Fibroblast of skin of abdomen (primary cell): ENCODE data around the gene KRT2.

Experiments
- DNase-seq: peaks from one replicate; pipeline ENCODE4 v3.0.0-alpha.2; 2013

The KRT2 gene

DNA sequence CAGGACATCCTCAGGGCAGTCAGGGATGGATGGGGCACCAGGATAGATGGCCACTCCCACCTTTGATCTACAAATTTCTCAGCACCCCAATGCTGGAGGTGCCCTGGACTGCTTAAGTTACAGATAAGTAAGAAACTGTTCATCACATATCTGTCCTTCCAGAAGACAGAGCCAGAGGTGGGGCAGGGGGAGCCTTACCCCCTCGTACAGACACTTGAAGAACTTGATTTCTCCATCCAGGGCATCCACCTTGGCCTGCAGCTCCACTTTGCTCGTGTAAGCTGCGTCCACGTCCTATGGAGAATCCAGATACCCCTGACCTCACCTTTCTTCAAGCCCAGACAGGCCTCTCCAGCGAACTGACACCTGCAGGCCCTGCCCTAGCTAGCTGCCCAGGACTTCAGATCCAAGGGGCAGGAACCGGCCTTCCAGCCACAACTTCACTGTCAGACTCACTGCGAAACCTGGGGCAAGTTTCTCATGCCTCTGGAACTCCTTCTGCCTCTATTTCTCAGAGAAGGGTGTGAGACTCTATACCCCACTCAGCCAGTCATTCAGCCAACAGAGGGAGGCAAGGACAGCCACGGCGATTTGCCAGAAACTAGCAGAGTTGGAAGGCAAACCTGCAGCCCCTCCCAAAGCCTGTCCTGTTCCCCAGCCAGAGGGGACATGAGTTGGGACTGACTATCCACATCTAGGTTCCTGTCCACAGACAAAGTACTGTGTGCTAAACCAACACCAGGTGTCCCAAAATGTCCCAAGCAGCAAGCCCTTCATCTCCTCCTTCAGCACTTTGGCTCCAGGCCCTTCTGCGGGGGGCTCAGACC lies 37.4 kb downstream of the KRT2 start:
- DNase-seq: no peak

DNA sequence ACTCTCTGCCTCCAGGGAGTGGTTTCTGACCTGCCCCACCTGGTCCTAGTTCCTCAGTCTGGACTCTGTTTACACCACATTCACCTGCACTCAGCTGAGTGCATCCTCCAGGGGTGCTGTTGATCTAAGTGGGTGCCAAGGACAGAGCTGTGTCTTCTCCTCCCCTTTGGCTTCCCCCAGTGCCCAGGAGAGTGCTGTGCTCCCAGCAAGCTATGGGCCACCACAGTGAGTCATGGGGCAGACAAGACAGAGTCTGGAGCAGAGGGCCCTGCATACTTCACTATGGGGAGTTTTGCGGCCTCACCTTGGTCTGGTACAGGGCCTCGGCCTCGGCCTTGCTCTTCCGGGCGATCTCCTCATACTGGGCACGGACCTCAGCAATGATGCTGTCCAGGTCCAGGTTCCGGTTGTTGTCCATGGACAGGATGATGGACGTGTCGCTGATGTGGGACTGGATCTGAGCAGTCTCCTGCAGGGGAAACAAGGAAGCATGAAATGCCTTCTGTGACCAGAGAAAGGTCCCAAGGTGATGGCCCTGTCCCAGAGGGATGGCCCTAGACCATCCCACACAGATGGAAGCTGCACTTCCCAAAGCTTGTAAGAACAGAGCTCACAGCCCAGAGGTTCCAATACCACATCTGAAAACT lies 38.5 kb downstream of the KRT2 start:
- no peak for DNase-seq

DNA sequence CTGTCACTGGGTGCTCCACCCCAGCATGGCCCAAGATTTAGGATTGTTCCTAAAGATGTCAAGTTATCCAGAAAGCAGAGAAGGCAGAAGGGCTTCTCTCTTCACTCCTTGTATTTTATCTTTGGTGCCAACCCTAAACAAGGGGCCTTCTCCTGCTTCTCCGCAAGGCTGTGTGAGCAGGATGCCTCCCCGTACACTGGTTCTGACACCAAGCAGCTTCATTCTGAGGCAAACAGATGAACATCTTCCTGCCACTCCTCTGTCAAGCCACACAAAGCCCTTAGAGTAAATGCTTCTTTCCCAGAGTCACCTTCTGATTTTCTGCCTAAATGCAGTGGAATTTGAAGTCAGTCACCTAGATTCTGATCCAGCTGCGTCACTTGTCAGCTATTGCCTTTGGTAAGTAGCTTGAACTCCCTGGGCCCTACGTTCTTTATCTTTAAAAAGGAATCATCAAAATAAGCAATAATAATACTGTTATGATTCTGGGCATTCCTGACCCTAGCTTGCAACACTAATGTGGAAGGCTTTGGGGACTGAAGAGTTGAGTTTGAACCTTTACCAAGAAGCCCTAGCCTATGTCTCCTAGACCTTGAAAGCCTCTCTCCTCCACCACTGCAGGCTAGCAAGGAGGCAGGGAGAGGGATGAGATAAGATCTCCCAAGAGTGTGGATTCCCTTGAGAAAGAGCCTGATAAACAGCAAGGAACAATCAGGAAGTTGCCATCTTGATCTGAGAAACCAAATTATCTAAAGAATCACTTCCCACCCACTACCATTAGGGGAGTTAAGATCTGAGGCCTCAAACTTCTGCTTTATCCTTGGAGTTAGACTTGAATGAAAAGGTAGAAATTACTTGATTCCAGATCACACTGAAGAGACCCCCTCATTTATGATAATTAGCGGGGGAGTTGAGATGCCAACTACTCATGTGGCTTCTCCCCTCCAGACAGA lies 39.3 kb downstream of the KRT2 start:
- DNase-seq: no peak

DNA sequence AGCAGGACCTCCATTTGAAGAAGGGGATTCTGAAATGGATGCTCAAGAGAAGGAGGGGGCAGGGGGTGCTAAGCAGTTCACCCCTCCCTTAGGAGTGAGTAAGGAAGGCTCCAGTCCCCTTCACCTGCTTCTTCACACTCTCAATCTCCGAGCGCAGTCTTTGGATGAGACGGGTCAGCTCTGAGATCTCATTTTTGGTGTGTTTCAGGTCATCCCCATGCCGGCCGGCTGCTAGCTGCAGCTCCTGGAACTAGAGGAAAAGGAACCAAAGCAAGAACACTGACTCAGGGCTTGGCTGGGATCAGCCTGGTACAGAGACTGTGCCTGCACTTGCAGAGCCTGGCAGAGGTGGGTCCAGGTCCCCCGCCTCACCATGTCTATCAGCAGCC lies 40.9 kb downstream of the KRT2 start:
- DNase-seq: no peak

DNA sequence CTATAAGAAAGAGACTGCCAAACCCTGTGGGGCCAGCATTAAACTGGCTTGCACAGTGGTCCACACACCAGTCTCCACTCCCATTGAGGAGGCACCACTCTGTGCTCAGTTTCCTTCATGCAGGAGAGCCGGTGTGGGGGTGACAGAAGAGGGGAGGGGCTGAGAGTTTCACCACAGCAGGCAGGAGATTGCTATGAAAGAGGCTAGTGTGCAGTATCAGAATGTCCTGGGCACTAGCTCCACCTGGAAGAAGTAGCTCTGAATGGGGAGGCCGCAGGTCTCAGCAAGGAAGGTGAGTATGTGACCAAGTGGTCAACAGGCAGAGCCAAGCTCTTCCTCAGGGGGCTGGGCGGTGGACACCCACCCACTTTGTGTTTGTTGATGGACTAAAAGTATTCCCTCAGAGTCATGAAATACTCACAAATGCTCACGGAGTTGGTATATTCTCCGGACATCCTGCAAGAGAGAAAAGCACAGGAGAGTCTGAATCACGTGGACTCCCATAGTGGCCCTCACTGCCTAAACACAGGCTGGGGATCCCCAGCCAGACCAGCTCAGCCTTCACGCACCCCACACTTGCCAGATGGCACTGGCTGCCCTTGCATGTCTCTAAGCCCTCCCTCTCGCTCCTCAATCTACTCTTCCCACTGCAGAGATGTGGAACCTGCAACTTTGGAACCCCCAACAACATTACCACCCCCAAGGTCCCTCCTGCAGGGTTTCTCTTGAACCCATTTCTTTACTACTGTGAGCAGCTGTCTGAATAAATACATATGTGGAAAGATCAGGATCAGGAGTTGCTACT lies 43.0 kb downstream of the KRT2 start:
- DNase-seq: no peak

DNA sequence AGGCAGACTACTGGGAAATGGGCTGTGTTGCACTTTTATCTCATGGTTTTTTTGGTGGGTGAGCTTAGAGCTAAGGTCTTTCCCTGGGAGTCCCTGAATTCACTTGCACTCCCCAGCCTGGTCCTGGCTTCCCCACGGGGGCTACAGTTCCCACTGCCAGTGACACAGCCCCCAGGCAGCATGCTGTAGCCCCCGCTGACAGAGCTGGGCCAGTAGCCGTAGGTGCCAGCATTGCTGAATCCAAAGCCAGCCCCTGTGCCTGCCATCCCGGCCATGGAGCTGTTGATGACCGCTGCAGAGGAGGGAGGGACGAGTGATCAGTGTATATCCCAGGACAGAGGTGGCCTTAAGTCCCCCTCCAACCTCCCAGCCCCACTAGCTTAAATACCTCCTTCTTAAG lies 43.9 kb downstream of the KRT2 start:
- DNase-seq: no peak

DNA sequence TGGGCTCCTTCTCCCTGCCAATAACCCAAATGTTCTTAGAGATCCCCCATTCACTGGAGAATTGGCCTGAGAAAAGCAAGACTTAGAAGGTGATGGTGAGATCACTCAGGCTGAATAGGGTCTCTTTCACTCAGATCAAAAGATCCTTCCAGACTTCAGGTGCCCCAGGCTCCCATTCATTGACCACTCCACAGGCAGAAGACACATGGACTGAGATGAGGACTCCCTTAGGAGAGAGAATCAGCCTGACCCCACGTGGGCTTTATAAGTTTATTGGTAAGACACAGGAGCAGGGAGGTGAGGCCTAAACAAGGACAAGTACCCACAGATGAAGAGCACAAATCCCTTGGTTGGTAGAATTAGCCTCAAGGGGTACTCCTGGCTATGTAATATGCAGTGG lies 44.7 kb downstream of the KRT2 start:
- no peak for DNase-seq

DNA sequence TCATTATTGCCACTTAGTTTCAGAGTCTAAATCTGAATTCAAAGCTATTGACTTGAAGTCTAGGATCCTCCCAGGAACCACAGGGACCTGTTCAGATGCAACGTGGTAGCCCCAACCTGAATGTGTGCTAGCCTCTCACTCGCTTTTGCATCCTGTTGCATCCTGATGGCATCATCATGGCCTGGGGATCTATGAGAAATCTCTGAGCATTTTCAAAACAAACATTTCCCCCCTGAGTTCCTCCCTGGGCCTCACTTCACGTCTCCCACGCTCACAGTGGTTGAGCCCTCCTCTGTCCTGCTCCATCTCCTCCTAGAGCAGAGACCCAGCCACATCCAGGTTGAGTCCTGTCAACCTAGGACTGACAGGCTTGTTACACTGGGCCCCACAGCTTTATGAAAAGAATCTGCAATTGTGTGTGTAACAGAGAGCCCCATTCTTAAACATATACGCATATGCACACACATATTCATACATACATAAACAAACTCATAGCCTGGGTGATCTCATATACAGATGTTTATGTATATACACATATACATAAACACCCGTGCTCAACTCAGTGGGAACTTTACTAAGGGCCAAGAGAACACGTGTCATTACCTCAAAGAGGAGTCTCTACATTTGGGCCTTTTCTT lies 45.3 kb downstream of the KRT2 start:
- no peak for DNase-seq

DNA sequence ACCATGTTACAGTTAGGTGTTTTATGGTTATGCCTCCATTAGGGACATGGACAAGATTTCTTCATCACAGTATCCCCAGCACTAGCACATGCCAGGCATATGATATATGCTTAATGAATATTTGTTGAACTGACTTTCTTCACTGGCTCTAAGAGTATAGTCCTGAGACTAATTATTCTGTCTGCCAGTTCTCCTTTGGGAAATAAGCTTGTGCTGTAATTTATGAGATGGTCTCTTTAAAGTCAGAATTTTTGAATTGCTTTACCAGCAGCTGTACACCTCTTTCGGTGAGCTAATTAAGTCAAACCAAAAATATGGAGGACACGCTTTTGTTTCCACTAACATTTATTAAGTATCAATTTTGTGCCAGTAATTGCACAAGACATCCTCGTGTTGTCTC lies 45.9 kb downstream of the KRT2 start:
- no peak for DNase-seq

DNA sequence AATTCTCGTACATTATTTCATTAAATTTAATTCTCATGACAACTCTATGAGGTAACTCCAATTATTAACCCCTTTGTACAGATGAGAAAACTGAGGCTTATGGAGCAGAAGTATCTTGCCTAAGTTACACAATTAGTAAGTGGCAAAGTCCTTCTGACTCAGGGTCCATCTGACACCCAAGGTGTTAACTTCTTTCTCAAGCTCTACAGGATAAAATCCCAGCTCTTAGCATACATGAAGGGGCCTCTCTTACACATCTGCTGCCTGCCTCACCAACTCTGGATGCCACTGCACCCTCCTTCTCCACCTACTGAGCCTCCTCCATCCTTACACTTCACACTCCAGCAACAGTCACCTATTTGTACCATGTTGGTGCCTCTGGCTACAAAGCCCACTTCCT lies 46.5 kb downstream of the KRT2 start:
- DNase-seq: no peak

DNA sequence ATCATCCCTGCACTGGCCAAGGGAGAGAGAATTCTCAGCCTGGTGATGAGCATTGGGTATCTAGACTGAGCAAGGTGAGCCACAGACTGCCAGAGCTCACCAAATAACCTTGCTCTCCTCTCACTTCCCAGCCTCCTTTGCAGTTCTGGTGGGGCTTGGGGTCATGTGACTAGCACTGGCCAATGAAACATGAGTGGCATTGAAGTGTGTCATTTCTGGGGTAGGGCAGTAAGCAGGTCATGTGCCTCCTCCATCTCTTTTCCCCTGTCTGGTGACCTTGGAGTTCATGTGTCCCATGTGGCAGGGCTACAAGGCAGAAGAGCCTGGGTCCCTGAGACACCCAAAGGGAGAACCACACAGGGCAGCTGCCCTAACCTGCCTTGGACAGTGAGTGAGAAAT lies 47.2 kb downstream of the KRT2 start:
- DNase-seq: no peak

DNA sequence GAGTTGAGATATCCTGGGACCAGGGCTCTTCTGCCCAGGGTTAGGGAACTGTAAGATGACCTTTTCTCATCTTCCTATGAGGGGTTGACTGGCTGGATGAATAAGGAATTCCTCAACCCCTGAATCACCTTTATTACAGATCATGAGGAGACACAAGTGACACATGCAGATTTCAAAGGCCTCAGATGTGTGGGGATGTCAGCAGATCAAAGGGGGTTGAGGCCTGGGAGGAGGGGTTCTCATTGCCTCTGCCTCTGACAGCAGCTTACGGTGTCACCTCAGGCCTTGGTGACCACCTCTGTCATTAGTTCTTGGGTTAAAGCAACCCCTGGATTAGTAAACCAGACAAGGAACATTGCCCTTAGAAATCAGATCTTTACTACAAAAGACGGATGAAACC lies 48.7 kb downstream of the KRT2 start:
- DNase-seq: peak; percentile 1

DNA sequence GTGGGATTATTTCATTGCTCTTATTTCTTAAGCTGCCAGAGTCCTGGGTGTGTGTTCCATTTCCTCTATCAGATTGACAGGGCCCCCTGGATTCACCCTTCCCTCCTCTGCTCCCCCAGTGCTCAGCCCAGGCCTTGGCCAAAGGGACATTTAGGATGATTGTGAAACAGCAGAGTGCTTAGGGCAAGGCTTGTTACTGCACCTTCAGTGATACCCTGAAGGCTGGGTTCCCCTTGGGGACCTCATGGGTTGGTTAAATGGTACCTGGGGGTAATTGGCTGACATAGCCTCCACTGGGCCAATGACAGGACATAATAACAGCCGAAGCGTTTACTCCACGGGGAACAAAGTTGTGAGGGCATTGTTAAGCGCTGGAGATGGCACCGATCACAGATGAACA lies 49.5 kb downstream of the KRT2 start:
- no peak for DNase-seq

DNA sequence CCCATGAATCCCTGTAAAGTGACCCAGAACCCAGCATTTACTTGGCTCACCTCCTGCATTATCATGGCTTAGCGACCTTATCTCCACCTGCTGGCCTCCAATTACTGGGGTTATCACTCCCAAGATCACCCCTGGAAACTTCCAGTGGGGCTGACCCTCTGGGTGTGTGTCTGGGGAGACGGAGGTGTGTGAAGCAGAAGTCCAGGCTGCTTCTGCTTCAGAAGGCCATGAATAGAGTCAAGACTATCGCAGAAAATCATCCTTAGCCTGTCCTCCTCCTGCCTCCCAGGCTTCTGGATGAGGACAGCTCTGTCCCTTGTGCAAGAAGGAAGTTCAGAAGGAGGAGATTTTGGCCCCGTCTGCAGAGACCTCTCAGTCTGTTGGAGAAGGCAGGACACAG lies 50.3 kb downstream of the KRT2 start:
- no peak for DNase-seq

DNA sequence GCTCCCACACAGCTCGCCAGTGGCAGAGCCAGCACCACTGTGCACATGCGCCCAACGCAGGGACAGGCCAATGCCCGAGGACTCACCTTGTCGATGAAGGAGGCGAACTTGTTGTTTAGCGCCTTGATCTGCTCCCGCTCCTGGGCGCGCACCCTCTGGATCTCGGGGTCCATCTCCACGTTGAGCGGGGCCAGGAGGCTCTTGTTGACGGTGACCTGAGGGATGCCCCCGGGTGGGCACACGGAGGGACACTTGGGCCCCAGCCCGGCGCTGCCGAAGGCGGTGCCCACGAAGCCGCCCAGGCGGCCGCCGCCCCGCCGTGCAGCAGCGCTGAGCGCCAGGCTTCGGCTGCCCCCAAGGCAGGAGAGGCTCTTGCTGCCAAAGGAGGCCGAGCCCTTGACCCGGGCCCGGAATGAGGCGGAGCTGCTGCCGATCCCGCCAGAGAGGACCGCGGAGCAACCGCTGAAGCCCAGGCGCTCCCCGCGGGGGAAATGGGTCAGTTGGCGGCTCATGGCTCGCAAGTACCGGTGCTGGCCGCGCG lies 51.0 kb downstream of the KRT2 start, which contains the start of gene KRT72:
Gene KRT72, minus strand, starts transcription at position 523 of the 541 bp plus-strand sequence. Its CDS starts 11 bp downstream, at position 512.
- DNase-seq: no peak

DNA sequence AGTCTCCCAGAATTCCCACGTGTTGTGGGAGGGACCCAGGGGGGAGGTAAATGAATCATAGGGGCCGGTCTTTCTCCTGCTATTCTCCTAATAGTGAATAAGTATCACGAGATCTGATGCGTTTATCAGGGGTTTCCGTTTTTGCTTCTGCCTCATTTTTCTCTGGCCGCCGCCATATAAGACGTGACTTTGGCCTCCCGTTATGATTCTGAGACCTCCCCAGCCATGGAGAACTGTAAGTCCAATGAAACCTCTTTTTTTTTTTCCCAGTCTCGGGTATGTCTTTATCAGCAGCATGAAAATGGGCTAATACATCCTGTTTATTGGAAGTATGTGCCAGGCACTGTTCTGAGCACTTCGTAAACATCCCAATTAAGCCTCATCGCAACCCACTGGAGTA lies 51.5 kb downstream of the KRT2 start:
- DNase-seq: no peak

DNA sequence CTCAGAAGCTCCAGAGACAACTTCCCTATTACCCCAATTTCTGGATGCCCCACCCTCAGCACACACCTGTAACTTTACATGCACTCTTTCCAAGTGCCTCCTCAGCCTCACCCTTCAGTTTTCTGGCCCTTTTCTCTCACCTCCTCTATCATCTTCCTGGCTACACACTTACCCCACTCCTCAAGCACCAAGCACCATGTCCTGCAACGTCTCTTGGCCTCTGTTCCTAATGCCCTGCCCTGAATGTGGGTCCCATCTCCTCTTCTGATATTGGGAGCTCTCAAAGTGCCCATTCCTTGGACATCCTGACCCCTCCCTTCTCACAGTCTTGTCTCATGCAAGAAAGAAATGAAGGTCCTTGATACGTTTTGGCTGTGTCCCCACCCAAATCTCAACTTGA lies 51.9 kb downstream of the KRT2 start:
- DNase-seq: no peak

DNA sequence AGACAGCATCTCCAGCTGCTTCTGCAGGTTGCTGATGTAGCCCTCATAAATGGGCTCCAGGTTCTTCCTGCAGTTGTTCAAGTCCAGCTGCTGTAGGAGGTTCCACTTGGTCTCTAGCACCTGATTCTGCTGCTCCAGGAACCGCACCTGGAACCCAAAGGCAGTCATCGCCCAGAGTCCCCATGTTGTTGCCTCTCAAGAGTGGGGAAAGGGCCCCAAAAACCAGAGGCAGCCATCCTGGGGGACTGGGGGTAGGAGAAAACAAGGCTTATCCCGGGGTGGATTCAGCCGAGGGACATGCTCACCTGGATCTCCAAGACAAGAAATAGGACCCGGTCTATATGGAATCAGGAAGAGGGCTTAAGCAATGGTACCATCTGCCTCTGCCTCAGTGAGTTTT lies 53.0 kb downstream of the KRT2 start:
- DNase-seq: no peak
